ENCODE results near the gene ITSN1. TPM values are rescaled to one million over a fixed set of nuclear protein-coding genes. Genes with fewer than 3 reads are reported as not detected.

Gene ITSN1
- total and polyA plus RNA-seq, 8 donors, result 6.0 to 83.5 (median 25.4) TPM

GRCh38 chr21:33821503-33822322 lies 179.4 kb downstream of the ITSN1 start:
- no peaks in the 10 kb centered on the region for H3K27me3 ChIP-seq
- intact Hi-C loops (cut with DNase I; ENCODE audit: low total_unique reads), result no loop called here
- H3K4me1 ChIP-seq, result peaks cover 0 to 21% (median 9%) of the 10 kb centered on the region in 4 donors
- 70 to 84% (median 74%) methylated on average over 7 of the region's 7 CpGs for WGBS, 5 donors
- H3K9me3 ChIP-seq, result no peaks in the 10 kb centered on the region
- no peak for DNase-seq
- peaks cover 4 to 36% (median 28%) of the 10 kb centered on the region in 4 donors for H3K36me3 ChIP-seq
- TF ChIP-seq POLR2AphosphoS5 (IDR thresholded peaks at IDR 0.05), result no peak
- no peak overlapping the region for H3K4me3 ChIP-seq
- H3K27ac ChIP-seq, result no peak overlapping the region

GRCh38 chr21:33824156-33824941 lies 182.0 kb downstream of the ITSN1 start:
- Histone ChIP-seq H3K4me3 (no peak overlapping the region), H3K27ac (peak overlapping the region in 4 of 5 donors; percentile 17 to 69 (median 44)), H3K27me3 (no peaks in the 10 kb centered on the region), H3K9me3 (no peaks in the 10 kb centered on the region), H3K4me1 (peaks cover 0 to 43% (median 25%) of the 10 kb centered on the region in 4 donors), H3K36me3 (peaks cover 0 to 23% (median 18%) of the 10 kb centered on the region in 4 donors)
- DNase-seq, result no peak
- TF ChIP-seq POLR2A (IDR thresholded peaks at IDR 0.05) (no peak), CTCF (IDR thresholded peaks at IDR 0.05) (no peak), POLR2AphosphoS5 (IDR thresholded peaks at IDR 0.05) (no peak), EP300 (IDR thresholded peaks at IDR 0.05) (no peak)
- WGBS, 5 donors, result 73 to 90% (median 82%) methylated on average over 11 of the region's 11 CpGs
- intact Hi-C loops (cut with DNase I; ENCODE audit: low total_unique reads), result no loop called here

GRCh38 chr21:33825419-33825818 lies 183.1 kb downstream of the ITSN1 start:
- peaks cover 0 to 43% (median 25%) of the 10 kb centered on the region in 4 donors for H3K4me1 ChIP-seq
- intact Hi-C loops (cut with DNase I; ENCODE audit: low total_unique reads), result no loop called here
- no peak for TF ChIP-seq EP300 (IDR thresholded peaks at IDR 0.05)
- no peak for TF ChIP-seq POLR2AphosphoS5 (IDR thresholded peaks at IDR 0.05)
- TF ChIP-seq POLR2A (IDR thresholded peaks at IDR 0.05), result no peak
- no peak for TF ChIP-seq CTCF (IDR thresholded peaks at IDR 0.05)
- no peak for DNase-seq
- no peaks in the 10 kb centered on the region for H3K9me3 ChIP-seq
- H3K36me3 ChIP-seq, result peaks cover 0 to 32% (median 24%) of the 10 kb centered on the region in 4 donors
- WGBS, 5 donors, result 68 to 83% (median 71%) methylated on average over 3 of the region's 3 CpGs
- H3K27ac ChIP-seq, result peak overlapping the region in 3 of 5 donors; percentile 33 to 69 (median 54)
- no peak overlapping the region for H3K4me3 ChIP-seq
- H3K27me3 ChIP-seq, result no peaks in the 10 kb centered on the region

- 63 to 81% (median 73%) methylated on average over 2 of the region's 2 CpGs for WGBS, 5 donors
- peak in 1 of 2 donors; percentile 47 for DNase-seq
- no peak for TF ChIP-seq POLR2AphosphoS5 (IDR thresholded peaks at IDR 0.05)
- TF ChIP-seq POLR2A (IDR thresholded peaks at IDR 0.05), result no peak
- TF ChIP-seq CTCF (IDR thresholded peaks at IDR 0.05), result no peak
- TF ChIP-seq EP300 (IDR thresholded peaks at IDR 0.05), result no peak
These were observed 183.6 kb downstream of the ITSN1 start for GRCh38 chr21:33825915-33826314.

More at GRCh38 chr21:33825915-33826314, 183.6 kb downstream of the ITSN1 start:
- Histone ChIP-seq H3K9me3 (no peaks in the 10 kb centered on the region), H3K27me3 (no peaks in the 10 kb centered on the region), H3K4me1 (peaks cover 0 to 43% (median 25%) of the 10 kb centered on the region in 4 donors), H3K4me3 (no peak overlapping the region), H3K36me3 (peaks cover 0 to 36% (median 25%) of the 10 kb centered on the region in 4 donors), H3K27ac (peak overlapping the region in 3 of 5 donors; percentile 33 to 69 (median 59))
- intact Hi-C loops (cut with DNase I; ENCODE audit: low total_unique reads), result no loop called here
